Choroid plexus epithelial cell (primary cell): ENCODE data around the gene OLA1.
A peak's percentile ranks its signal among the peaks of the same experiment; 100 is the strongest.

Experiments used
- DNase-seq: peaks from one replicate; pipeline ENCODE4 v3.0.0-alpha.2; 2010; ENCODE audit warnings: low read depth
- H3K4me3 ChIP-seq: 2 replicates; pipeline ENCODE4 v1.5.1; 2011; ENCODE audit warnings: low read depth, mild to moderate bottlenecking, control low read depth, low read length, moderate library complexity
- CTCF ChIP-seq: conservative IDR thresholded peaks from 2 replicates; pipeline ENCODE4 v1.5.1; 2011; ENCODE audit warnings: low read depth, mild to moderate bottlenecking, control low read depth, inconsistent platforms, low read length, moderate library complexity

OLA1 gene

GRCh38 chr2:174067815-174068214 is 180.5 kb downstream of the OLA1 start:
- no peak for TF ChIP-seq CTCF
- H3K4me3 ChIP-seq: no peak overlapping the region
- no peak for DNase-seq

- no peak for TF ChIP-seq CTCF
- DNase-seq: no peak
- H3K4me3 ChIP-seq: no peak overlapping the region
Measured at GRCh38 chr2:174066871-174067270, 181.5 kb downstream of the OLA1 start.

GRCh38 chr2:174063492-174064092 is 184.7 kb downstream of the OLA1 start:
- no peak for TF ChIP-seq CTCF
- no peak for DNase-seq

GRCh38 chr2:174062934-174063333 is 185.4 kb downstream of the OLA1 start:
- no peak for TF ChIP-seq CTCF
- DNase-seq: peak; percentile 18
- no peak overlapping the region for H3K4me3 ChIP-seq

More at GRCh38 chr2:174063492-174064092, 184.7 kb downstream of the OLA1 start:
- no peak overlapping the region for H3K4me3 ChIP-seq

- H3K4me3 ChIP-seq: no peak overlapping the region
- DNase-seq: peak; percentile 46
- TF ChIP-seq CTCF: no peak
Measured at GRCh38 chr2:174059884-174060244, 188.5 kb downstream of the OLA1 start.

GRCh38 chr2:174059178-174059883 is 189.0 kb downstream of the OLA1 start:
- DNase-seq: peak; percentile 86
- TF ChIP-seq CTCF: no peak
- no peak overlapping the region for H3K4me3 ChIP-seq

DNA sequence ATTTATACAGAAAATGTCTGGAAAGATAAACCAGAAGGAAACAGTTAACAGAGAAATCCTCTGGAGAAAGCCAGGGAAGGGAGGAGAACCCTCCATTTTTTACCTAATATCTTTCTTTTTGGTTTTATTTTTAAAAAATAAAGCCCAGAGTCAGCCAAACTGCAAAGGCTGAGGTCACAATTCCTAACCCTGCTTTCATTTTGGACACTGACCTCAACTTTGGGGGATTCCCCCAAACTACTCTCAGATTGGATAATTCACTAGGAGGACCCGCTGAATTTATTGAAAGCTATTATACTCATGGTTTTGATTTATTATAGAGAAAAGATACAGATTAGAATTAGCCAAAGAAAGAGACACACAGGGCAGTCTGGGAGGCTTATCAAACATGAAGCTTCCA is 189.9 kb downstream of the OLA1 start:
- DNase-seq: no peak
- no peak for TF ChIP-seq CTCF
- H3K4me3 ChIP-seq: no peak overlapping the region
